Measurements from ENCODE around the gene GSG1L2.

DNA sequence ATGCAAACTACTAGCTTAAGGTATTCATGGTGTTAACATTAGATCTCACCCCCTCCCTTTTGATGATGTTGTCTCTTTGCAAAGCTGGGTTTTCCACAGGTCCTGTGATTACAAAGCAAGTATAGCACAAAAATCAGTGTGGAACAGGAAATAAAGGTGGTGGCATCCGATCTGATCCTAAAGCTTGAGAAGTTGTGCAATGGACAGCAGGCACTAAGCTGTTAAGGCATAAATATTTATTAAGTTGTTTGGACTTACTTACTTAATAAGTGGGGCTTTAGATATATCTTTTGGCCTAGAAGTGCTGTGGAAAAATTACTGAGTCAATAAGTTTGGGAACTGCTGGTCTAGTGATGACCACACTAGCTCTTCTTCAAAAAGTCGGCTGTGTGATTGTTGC lies 8.8 kb upstream of the GSG1L2 start:
- TF ChIP-seq, protein P1, sequence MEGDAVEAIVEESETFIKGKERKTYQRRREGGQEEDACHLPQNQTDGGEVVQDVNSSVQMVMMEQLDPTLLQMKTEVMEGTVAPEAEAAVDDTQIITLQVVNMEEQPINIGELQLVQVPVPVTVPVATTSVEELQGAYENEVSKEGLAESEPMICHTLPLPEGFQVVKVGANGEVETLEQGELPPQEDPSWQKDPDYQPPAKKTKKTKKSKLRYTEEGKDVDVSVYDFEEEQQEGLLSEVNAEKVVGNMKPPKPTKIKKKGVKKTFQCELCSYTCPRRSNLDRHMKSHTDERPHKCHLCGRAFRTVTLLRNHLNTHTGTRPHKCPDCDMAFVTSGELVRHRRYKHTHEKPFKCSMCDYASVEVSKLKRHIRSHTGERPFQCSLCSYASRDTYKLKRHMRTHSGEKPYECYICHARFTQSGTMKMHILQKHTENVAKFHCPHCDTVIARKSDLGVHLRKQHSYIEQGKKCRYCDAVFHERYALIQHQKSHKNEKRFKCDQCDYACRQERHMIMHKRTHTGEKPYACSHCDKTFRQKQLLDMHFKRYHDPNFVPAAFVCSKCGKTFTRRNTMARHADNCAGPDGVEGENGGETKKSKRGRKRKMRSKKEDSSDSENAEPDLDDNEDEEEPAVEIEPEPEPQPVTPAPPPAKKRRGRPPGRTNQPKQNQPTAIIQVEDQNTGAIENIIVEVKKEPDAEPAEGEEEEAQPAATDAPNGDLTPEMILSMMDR (IDR thresholded peaks at IDR 0.05): no peak
- TF ChIP-seq POLR2A (IDR thresholded peaks at IDR 0.05): no peak
